ENCODE measurements around the gene SIDT1. TPM values are rescaled to one million over a fixed set of nuclear protein-coding genes. Genes with fewer than 3 reads are reported as not detected.

SIDT1 gene
- not detected in 2 replicates for total RNA-seq

DNA sequence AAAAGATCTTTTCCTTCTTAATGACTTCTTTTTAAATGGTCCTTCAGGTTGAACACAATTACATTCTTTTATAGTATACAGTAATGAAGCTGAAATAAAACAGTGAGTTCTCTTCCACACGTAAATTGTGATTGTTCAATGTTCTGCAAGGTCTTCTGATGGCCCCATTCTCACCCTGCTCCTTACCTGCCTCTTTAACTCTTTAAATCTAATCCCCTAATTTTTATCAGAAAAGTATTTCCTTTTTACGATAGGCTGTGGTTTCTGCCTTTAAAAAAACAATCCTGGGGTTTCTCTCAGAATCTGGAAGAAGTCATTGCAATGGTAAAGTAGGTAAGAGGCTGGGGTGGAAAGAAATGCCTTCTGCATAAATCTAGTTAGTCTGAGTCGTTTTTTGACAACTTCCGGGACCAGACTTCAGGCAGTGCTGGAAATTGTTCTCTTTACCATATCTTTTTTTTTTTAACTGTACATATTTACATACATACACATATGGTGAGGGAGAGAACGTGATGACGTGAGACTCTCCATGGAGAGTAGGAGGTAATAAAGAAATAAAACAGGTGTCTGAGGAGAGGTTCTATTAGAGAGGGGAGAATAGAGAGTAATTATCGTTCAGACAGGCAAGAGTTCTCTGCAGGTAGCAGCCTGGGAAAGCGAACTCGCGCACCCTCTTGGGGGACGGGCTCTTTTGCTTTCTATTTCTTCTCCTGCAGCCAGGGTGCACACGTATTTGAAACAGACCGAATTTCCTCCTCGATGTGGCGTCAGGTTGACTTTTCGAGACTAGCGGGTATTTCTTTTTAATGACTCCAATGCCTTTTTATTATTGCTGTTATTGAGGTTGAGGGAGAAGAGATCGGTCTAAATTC lies at the start of gene SIDT1:
Gene SIDT1, plus strand, starts transcription at position 730 of the 872 bp plus-strand sequence. CDS start 467 bp downstream, outside the sequence.

Small RNA genes lying within 50 kb of the gene (small RNA-seq; reads per million reads assigned to genes)
- gene MIR4446 (ENCODE audit: low replicate concordance) (not detected), gene RN7SL767P (ENCODE audit: low replicate concordance) (not detected)

Other genes with a start within 250 kb of the SIDT1 start
- 2.4 and 3.9 TPM in 2 replicates for gene CFAP44, start 91.1 kb upstream of the SIDT1 start, total RNA-seq
- gene SPICE1, start 17.4 kb upstream of the SIDT1 start, total RNA-seq, result 7.7 and 18.8 TPM in 2 replicates
- 5.9 and 10.6 TPM in 2 replicates for gene USF3, start 164.1 kb downstream of the SIDT1 start, total RNA-seq
- 162 and 226 TPM in 2 replicates for gene NAA50, start 213.7 kb downstream of the SIDT1 start, total RNA-seq
- gene ATP6V1A, start 214.5 kb downstream of the SIDT1 start, total RNA-seq, result 60.2 and 125 TPM in 2 replicates

All from placental pericyte (primary cell).